ENCODE results near the gene C16orf90. TPM values are rescaled to one million over a fixed set of nuclear protein-coding genes. Genes with fewer than 3 reads are reported as not detected.

Gene C16orf90
- total RNA-seq, 2 experiments from 2014 or later: not detected

DNA sequence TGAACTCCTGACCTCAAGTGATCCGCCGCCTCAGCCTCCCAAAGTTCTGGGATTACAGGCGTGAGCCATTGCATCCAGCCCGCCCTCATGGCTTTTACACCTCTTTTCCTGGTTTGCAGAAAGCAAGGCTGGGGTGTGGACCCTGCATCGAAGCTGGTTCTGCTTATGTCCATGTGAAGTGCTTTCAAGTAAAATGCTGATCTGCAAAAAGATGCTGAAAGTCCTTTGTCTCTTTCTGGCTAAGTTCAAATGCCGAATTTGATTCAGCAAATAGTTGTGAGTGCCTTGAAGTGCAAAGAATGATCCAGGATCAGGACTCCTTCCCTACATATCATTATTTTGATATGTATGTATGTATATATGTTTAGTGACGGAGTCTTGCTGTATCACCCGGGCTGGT lies 34.7 kb downstream of the C16orf90 start:
- no peaks in the 10 kb centered on the region for H3K27me3 Mint-ChIP-seq
- TF ChIP-seq, protein P1, sequence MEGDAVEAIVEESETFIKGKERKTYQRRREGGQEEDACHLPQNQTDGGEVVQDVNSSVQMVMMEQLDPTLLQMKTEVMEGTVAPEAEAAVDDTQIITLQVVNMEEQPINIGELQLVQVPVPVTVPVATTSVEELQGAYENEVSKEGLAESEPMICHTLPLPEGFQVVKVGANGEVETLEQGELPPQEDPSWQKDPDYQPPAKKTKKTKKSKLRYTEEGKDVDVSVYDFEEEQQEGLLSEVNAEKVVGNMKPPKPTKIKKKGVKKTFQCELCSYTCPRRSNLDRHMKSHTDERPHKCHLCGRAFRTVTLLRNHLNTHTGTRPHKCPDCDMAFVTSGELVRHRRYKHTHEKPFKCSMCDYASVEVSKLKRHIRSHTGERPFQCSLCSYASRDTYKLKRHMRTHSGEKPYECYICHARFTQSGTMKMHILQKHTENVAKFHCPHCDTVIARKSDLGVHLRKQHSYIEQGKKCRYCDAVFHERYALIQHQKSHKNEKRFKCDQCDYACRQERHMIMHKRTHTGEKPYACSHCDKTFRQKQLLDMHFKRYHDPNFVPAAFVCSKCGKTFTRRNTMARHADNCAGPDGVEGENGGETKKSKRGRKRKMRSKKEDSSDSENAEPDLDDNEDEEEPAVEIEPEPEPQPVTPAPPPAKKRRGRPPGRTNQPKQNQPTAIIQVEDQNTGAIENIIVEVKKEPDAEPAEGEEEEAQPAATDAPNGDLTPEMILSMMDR (IDR thresholded peaks at IDR 0.05): no peak
- H3K36me3 Mint-ChIP-seq (ENCODE audit: low read depth): peaks cover 18% of the 10 kb centered on the region
- H3K4me3 Mint-ChIP-seq: peak overlapping the region; percentile 65
- DNase-seq (no peak), ATAC-seq (ENCODE audit: poor library complexity) (no peak)
- Histone ChIP-seq H3K27me3 (ENCODE audit: control insufficient read depth in 1 of 2, insufficient read depth in 2 of 2, low read length in 2 of 2) (no peaks in the 10 kb centered on the region), H3K27ac (ENCODE audit: low read depth in 1 of 2, low read length in 2 of 2) (no peak overlapping the region), H3K36me3 (ENCODE audit: insufficient read depth, low read length) (peaks cover 14% of the 10 kb centered on the region), H3K4me1 (ENCODE audit: insufficient read depth, low read length) (peaks cover 69% of the 10 kb centered on the region), H3K4me3 (ENCODE audit: low read length) (no peak overlapping the region), H3K9me3 (ENCODE audit: control insufficient read depth in 1 of 2, insufficient read depth in 1 of 2, low read length in 2 of 2) (no peaks in the 10 kb centered on the region)
- intact Hi-C loops (cut with DNase I, micrococcal nuclease): loop anchor here in 1 of 2 experiments (5.0 kb wide), 1 partner anchor 328 kb away; no protein-coding TSS in a partner anchor
- H3K4me1 Mint-ChIP-seq (ENCODE audit: low read depth): peaks cover 70% of the 10 kb centered on the region
- CTCF ChIA-PET: no interaction called here
- peak overlapping the region; percentile 80 for H3K27ac Mint-ChIP-seq
- no peaks in the 10 kb centered on the region for H3K9me3 Mint-ChIP-seq
- POLR2A ChIA-PET: no interaction called here

GRCh38 chr16:3460121-3460520 lies 35.2 kb downstream of the C16orf90 start:
- Histone ChIP-seq H3K4me3 (ENCODE audit: low read length) (no peak overlapping the region), H3K36me3 (ENCODE audit: insufficient read depth, low read length) (peaks cover 10% of the 10 kb centered on the region), H3K27me3 (ENCODE audit: control insufficient read depth in 1 of 2, insufficient read depth in 2 of 2, low read length in 2 of 2) (no peaks in the 10 kb centered on the region), H3K27ac (ENCODE audit: low read depth in 1 of 2, low read length in 2 of 2) (no peak overlapping the region), H3K9me3 (ENCODE audit: control insufficient read depth in 1 of 2, insufficient read depth in 1 of 2, low read length in 2 of 2) (no peaks in the 10 kb centered on the region), H3K4me1 (ENCODE audit: insufficient read depth, low read length) (peaks cover 64% of the 10 kb centered on the region)
- Mint-ChIP-seq H3K27ac (peak overlapping the region; percentile 80), H3K27me3 (no peaks in the 10 kb centered on the region), H3K36me3 (ENCODE audit: low read depth) (peaks cover 13% of the 10 kb centered on the region), H3K9me3 (no peaks in the 10 kb centered on the region), H3K4me3 (peak overlapping the region; percentile 60), H3K4me1 (ENCODE audit: low read depth) (peaks cover 66% of the 10 kb centered on the region)
- intact Hi-C loops (cut with DNase I, micrococcal nuclease): loop anchor here in 1 of 2 experiments (5.0 kb wide), 1 partner anchor 328 kb away; no protein-coding TSS in a partner anchor
- POLR2A ChIA-PET: no interaction called here
- DNase-seq (no peak), ATAC-seq (ENCODE audit: poor library complexity) (no peak)
- CTCF ChIA-PET: no interaction called here
- TF ChIP-seq, protein P1 (IDR thresholded peaks at IDR 0.05): no peak

DNA sequence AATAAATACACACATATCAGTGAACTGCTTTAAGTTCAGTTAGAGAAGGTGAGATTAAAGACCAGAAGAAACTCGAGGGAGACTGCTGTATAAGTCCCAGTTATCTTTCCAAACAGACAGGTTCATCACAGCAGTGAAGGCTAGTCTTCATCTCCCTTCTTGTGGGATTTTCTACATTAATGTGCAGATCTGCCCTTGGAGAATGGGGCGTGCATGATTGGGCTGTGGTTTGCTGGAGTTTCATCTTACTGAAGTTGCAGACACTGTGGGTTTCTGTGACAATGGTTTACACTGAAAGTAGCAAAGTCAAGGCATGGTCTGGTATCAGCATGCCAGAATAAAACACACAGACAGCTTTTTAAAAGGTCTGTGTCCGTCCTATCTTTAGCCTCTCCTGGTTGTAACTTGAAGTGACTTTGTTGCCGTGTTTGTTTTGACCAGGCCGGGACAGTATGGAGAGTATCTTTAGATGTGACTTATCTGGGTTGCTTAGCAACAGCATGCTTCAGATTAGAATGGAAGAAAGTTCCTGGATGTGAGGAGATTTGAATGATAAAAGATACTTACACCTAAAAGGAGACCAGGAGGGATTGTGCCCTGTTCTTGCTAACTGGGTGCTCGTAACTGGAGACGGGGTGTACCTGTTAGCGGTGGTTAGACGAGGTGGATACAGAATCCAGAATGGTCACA lies 35.7 kb downstream of the C16orf90 start:
- H3K36me3 Mint-ChIP-seq (ENCODE audit: low read depth): peaks cover 13% of the 10 kb centered on the region
- no peaks in the 10 kb centered on the region for H3K9me3 Mint-ChIP-seq

More for the DNA sequence above, 35.7 kb downstream of the C16orf90 start:
- Mint-ChIP-seq H3K27me3 (no peaks in the 10 kb centered on the region), H3K27ac (peak overlapping the region; percentile 80), H3K4me1 (ENCODE audit: low read depth) (peaks cover 66% of the 10 kb centered on the region), H3K4me3 (peak overlapping the region; percentile 82)
- Histone ChIP-seq H3K27ac (ENCODE audit: low read depth in 1 of 2, low read length in 2 of 2) (peak overlapping the region in 1 of 2 donors; percentile 71), H3K9me3 (ENCODE audit: control insufficient read depth in 1 of 2, insufficient read depth in 1 of 2, low read length in 2 of 2) (no peaks in the 10 kb centered on the region), H3K36me3 (ENCODE audit: insufficient read depth, low read length) (peaks cover 10% of the 10 kb centered on the region), H3K27me3 (ENCODE audit: control insufficient read depth in 1 of 2, insufficient read depth in 2 of 2, low read length in 2 of 2) (no peaks in the 10 kb centered on the region), H3K4me1 (ENCODE audit: insufficient read depth, low read length) (peaks cover 62% of the 10 kb centered on the region), H3K4me3 (ENCODE audit: low read length) (peak overlapping the region; percentile 83)
- intact Hi-C loops (cut with DNase I, micrococcal nuclease): loop anchor here (1.0 to 10.0 kb wide), 9 partner anchors 41 to 435 kb away; partner anchors contain the start of genes ZNF263 (in 2 of the 2), HCFC1R1 (in 1 of the 2), THOC6 (in 1 of the 2) and TIGD7 (in 1 of the 2)
- ATAC-seq (ENCODE audit: poor library complexity): peak; percentile 22
- TF ChIP-seq, protein P1 (IDR thresholded peaks at IDR 0.05): no peak
- peak in 3 of 14 experiments; percentile 20 to 49 (median 44) for DNase-seq
- ChIA-PET POLR2A (no interaction called here), CTCF (no interaction called here)

All from CD4-positive, alpha-beta T cell (primary cell).